ENCODE measurements around the gene MCM3.

Gene MCM3

DNA sequence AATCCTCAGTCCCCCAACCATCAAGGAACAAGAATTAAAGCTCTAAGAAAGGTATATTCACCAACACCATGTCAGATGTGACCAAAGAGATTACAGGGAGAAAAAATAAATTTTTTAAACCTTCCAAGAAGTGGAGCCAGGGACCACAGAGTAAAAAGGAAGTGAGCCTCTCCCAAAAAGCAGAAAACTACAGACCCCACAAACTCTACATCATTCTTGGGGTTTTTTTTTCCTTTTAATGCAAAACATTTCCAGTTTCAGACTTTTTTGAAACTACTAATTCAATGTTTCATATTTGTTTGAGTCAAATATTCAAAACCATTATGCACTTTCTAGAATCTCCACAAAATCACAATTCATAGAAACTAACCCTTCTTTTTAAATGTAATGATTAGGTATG lies 33.4 kb downstream of the MCM3 start:
- H2AFZ ChIP-seq (ENCODE audit: low read depth) = no peak overlapping the region
- H3K4me2 ChIP-seq = no peak overlapping the region

GRCh38 chr6:52249078-52249477 lies 35.5 kb downstream of the MCM3 start:
- H3K9ac ChIP-seq = no peak overlapping the region
- no peak for TF ChIP-seq CTCF (conservative IDR thresholded peaks at IDR 0.05; ENCODE audit: low read depth, low read length)
- H3K36me3 ChIP-seq (ENCODE audit: insufficient read depth) = no peaks in the 10 kb centered on the region
- H3K4me2 ChIP-seq = no peak overlapping the region
- peaks cover 12% of the 10 kb centered on the region for H3K4me1 ChIP-seq (ENCODE audit: low read depth, poor library complexity, severe bottlenecking)
- no peak overlapping the region for H3K27ac ChIP-seq
- H4K20me1 ChIP-seq (ENCODE audit: insufficient read depth) = no peaks in the 10 kb centered on the region
- H3K4me3 ChIP-seq (IDR thresholded peaks at IDR 0.05; ENCODE audit: insufficient read depth, low read depth, low read length) = no peak overlapping the region
- H3K27me3 ChIP-seq (ENCODE audit: insufficient read depth, low read depth) = no peaks in the 10 kb centered on the region
- no peaks in the 10 kb centered on the region for H3K79me2 ChIP-seq (ENCODE audit: insufficient read depth, low read depth)
- H2AFZ ChIP-seq (ENCODE audit: low read depth) = no peak overlapping the region

More for the DNA sequence above, 33.4 kb downstream of the MCM3 start:
- no peaks in the 10 kb centered on the region for H3K79me2 ChIP-seq (ENCODE audit: insufficient read depth, low read depth)
- H3K9ac ChIP-seq = no peak overlapping the region
- no peak overlapping the region for H3K4me3 ChIP-seq (IDR thresholded peaks at IDR 0.05; ENCODE audit: insufficient read depth, low read depth, low read length)
- H3K36me3 ChIP-seq (ENCODE audit: insufficient read depth) = no peaks in the 10 kb centered on the region
- H3K27ac ChIP-seq = no peak overlapping the region
- no peak for TF ChIP-seq CTCF (conservative IDR thresholded peaks at IDR 0.05; ENCODE audit: low read depth, low read length)
- no peaks in the 10 kb centered on the region for H3K27me3 ChIP-seq (ENCODE audit: insufficient read depth, low read depth)
- no peaks in the 10 kb centered on the region for H4K20me1 ChIP-seq (ENCODE audit: insufficient read depth)
- H3K4me1 ChIP-seq (ENCODE audit: low read depth, poor library complexity, severe bottlenecking) = peaks cover 17% of the 10 kb centered on the region

DNA sequence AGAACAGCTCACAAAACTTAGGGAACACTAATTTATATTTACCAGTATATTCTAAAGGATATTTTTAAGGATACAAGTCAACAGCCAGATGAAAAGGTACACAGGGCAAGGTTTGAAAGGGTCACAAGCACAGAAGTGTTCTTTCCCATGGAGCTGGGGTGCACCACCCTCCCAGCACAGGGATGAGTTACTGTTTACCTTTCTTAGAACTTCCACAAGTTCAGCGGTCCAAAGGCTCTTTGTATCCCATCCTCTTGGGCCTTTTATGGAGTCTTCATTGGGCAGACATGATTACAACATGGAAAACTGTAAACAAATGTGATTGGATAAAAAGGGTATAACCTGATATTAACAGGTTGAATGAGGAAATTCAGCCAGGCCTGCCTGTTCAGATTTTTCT lies 39.1 kb downstream of the MCM3 start:
- Histone ChIP-seq H3K27me3 (ENCODE audit: insufficient read depth, low read depth) (no peaks in the 10 kb centered on the region), H3K4me3 (IDR thresholded peaks at IDR 0.05; ENCODE audit: insufficient read depth, low read depth, low read length) (no peak overlapping the region)

GRCh38 chr6:52244400-52244799 lies 40.1 kb downstream of the MCM3 start, which contains the start of gene IL17F:
TSS of gene IL17F (minus strand) at chr6:52244500. CDS start at chr6:52244429, 71 bp downstream.
- no peak within 1 kb of the TSS for H3K4me2 ChIP-seq
- no peaks in the 10 kb centered on the region for H3K27me3 ChIP-seq (ENCODE audit: insufficient read depth, low read depth)
- H3K36me3 ChIP-seq (ENCODE audit: insufficient read depth) = no peaks in the 10 kb centered on the region
- H3K4me3 ChIP-seq (IDR thresholded peaks at IDR 0.05; ENCODE audit: insufficient read depth, low read depth, low read length) = no peak within 1 kb of the TSS
- no peak within 1 kb of the TSS for H3K9ac ChIP-seq
- no peaks in the 10 kb centered on the region for H3K79me2 ChIP-seq (ENCODE audit: insufficient read depth, low read depth)
- H4K20me1 ChIP-seq (ENCODE audit: insufficient read depth) = no peaks in the 10 kb centered on the region
- no peaks in the 10 kb centered on the region for H3K4me1 ChIP-seq (ENCODE audit: low read depth, poor library complexity, severe bottlenecking)
- no peak within 1 kb of the TSS for H3K27ac ChIP-seq
- no peak within 1 kb of the TSS for H2AFZ ChIP-seq (ENCODE audit: low read depth)
- no peak for TF ChIP-seq CTCF (conservative IDR thresholded peaks at IDR 0.05; ENCODE audit: low read depth, low read length)

More for the DNA sequence above, 39.1 kb downstream of the MCM3 start:
- H3K27ac ChIP-seq = no peak overlapping the region
- no peak overlapping the region for H3K9ac ChIP-seq
- no peak overlapping the region for H3K4me2 ChIP-seq
- no peaks in the 10 kb centered on the region for H4K20me1 ChIP-seq (ENCODE audit: insufficient read depth)
- no peaks in the 10 kb centered on the region for H3K36me3 ChIP-seq (ENCODE audit: insufficient read depth)
- no peak overlapping the region for H2AFZ ChIP-seq (ENCODE audit: low read depth)
- H3K79me2 ChIP-seq (ENCODE audit: insufficient read depth, low read depth) = no peaks in the 10 kb centered on the region
- no peak for TF ChIP-seq CTCF (conservative IDR thresholded peaks at IDR 0.05; ENCODE audit: low read depth, low read length)
- no peaks in the 10 kb centered on the region for H3K4me1 ChIP-seq (ENCODE audit: low read depth, poor library complexity, severe bottlenecking)

Measured in KMS-11 (cell line).